Neural cell (in vitro differentiated cells): ENCODE results near the gene SLC9A7. TPM values are rescaled to one million over a fixed set of nuclear protein-coding genes. Genes with fewer than 3 reads are reported as not detected.

Source experiments
- H2AFZ ChIP-seq: fragments of 200-600, 300-800 bp; sonication (generic), shearing (Covaris generic); 2 replicates; pipeline ENCODE4 v1.6.0; 2014; ENCODE audit warnings: low read depth, mild to moderate bottlenecking, antibody characterized with exemption, low read length, moderate library complexity
- H3F3A ChIP-seq: fragments of 200-600 bp; shearing (Covaris generic); 2 replicates; pipeline ENCODE4 v1.6.1; 2016; ENCODE audit warnings: mild to moderate bottlenecking, moderate library complexity, mixed read lengths, antibody characterized with exemption, low read length; ENCODE audit not compliant: insufficient read depth, poor library complexity, severe bottlenecking
- H3K27ac ChIP-seq: fragments of 200-600, 300-800 bp; sonication (generic), shearing (Covaris generic); 2 replicates; pipeline ENCODE4 v1.5.1; 2014; ENCODE audit warnings: mild to moderate bottlenecking, low read length, moderate library complexity
- H3K27me3 ChIP-seq: fragments of 300-800, 200-600 bp; sonication (generic), shearing (Covaris generic); 2 replicates; pipeline ENCODE4 v1.6.0; 2014; ENCODE audit warnings: mild to moderate bottlenecking, low read depth, low read length, moderate library complexity; ENCODE audit not compliant: insufficient read depth
- H3K36me3 ChIP-seq: fragments of 300-800, 200-600 bp; sonication (generic), shearing (Covaris generic); 2 replicates; pipeline ENCODE4 v1.5.1; 2014; ENCODE audit warnings: mild to moderate bottlenecking, antibody characterized with exemption, low read length, moderate library complexity; ENCODE audit not compliant: insufficient read depth
- H3K4me2 ChIP-seq: fragments of 300-800, 200-600 bp; sonication (generic), shearing (Covaris generic); 2 replicates; pipeline ENCODE4 v1.6.0; 2014; ENCODE audit warnings: mild to moderate bottlenecking, low read length
- H3K4me3 ChIP-seq: fragments of 300-800, 200-600 bp; sonication (generic), shearing (Covaris generic); 2 replicates; pipeline ENCODE4 v1.5.1; 2014; ENCODE audit warnings: mild to moderate bottlenecking, low read length, moderate library complexity
- H3K79me2 ChIP-seq: fragments of 200-600 bp; shearing (Covaris generic); replicated peaks from 2 replicates; pipeline ENCODE4 v1.6.0; 2014; ENCODE audit warnings: mild to moderate bottlenecking, low read length, moderate library complexity; ENCODE audit not compliant: insufficient read depth
- H3K9ac ChIP-seq: fragments of 300-800, 200-600 bp; sonication (generic), shearing (Covaris generic); 2 replicates; pipeline ENCODE4 v1.6.1; 2016; ENCODE audit warnings: mild to moderate bottlenecking, low read length, mixed read lengths
- H3K9me2 ChIP-seq: fragments of 200-600 bp; shearing (Covaris generic); 2 replicates; pipeline ENCODE4 v1.6.1; 2016; ENCODE audit warnings: mild to moderate bottlenecking, low read length, mixed read lengths; ENCODE audit not compliant: insufficient read depth
- H3K9me3 ChIP-seq: fragments of 200-600, 300-800 bp; sonication (generic), shearing (Covaris generic); 2 replicates; pipeline ENCODE4 v1.6.1; 2016; ENCODE audit warnings: mild to moderate bottlenecking, mixed run types, low read length, moderate library complexity, mixed read lengths
- H4K20me1 ChIP-seq: fragments of 200-600 bp; shearing (Covaris generic); 2 replicates; pipeline ENCODE4 v1.6.1; 2016; ENCODE audit warnings: mild to moderate bottlenecking, mixed run types; ENCODE audit not compliant: insufficient read depth
- CTCF ChIP-seq: fragments of 450-650 bp; IDR thresholded peaks from 2 replicates; pipeline ENCODE4 v1.5.1; 2014; ENCODE audit warnings: antibody characterized with exemption, mild to moderate bottlenecking, moderate library complexity; ENCODE audit not compliant: poor library complexity, severe bottlenecking
- EP300 ChIP-seq: fragments of 450-650 bp; conservative IDR thresholded peaks from 2 replicates; pipeline ENCODE4 v1.6.1; 2014; ENCODE audit warnings: antibody characterized with exemption, mild to moderate bottlenecking, moderate library complexity; ENCODE audit not compliant: poor library complexity, severe bottlenecking
- EZH2 ChIP-seq: fragments of 200-600, 300-800 bp; shearing (Covaris generic), sonication (generic); IDR thresholded peaks from 2 replicates; pipeline ENCODE4 v1.6.1; 2014; ENCODE audit warnings: antibody characterized with exemption, low read length, borderline replicate concordance, mild to moderate bottlenecking; ENCODE audit not compliant: insufficient read depth, poor library complexity, severe bottlenecking
- MXI1 ChIP-seq: fragments of 450-650 bp; conservative IDR thresholded peaks from 2 replicates; pipeline ENCODE4 v1.6.1; 2014; ENCODE audit warnings: antibody characterized with exemption, mild to moderate bottlenecking; ENCODE audit not compliant: poor library complexity, severe bottlenecking
- POLR2AphosphoS5 ChIP-seq: IDR thresholded peaks from 2 replicates; pipeline ENCODE4 v1.6.1; 2012
- RAD21 ChIP-seq: fragments of 450-650 bp; conservative IDR thresholded peaks from 2 replicates; pipeline ENCODE4 v1.6.1; 2014; ENCODE audit warnings: antibody characterized with exemption, mild to moderate bottlenecking, moderate library complexity
- SMC3 ChIP-seq: fragments of 450-650 bp; conservative IDR thresholded peaks from 2 replicates; pipeline ENCODE4 v1.6.1; 2014; ENCODE audit warnings: antibody characterized with exemption, mild to moderate bottlenecking, moderate library complexity; ENCODE audit not compliant: poor library complexity
- TAF1 ChIP-seq: IDR thresholded peaks from 2 replicates; pipeline ENCODE4 v1.6.1; 2012; ENCODE audit warnings: low read depth
- polyA plus RNA-seq: library from polyadenylated mRNA; depleted of rRNA; stranded (reverse); fragments of >200 nt; gene quantifications from 2 replicates; pipeline ENCODE4 v1.2.3, GENCODE V29; 2014
- TF ChIP-seq, protein P1 (sequence below): IDR thresholded peaks from 2 replicates; pipeline ENCODE4 v1.6.1; 2012; ENCODE audit warnings: borderline replicate concordance

The SLC9A7 gene
- polyA plus RNA-seq, 1 donor from 2014 or later = 12.1 TPM

- Histone ChIP-seq H3K9me2 (no peaks in the 10 kb centered on the region), H2AFZ (no peak overlapping the region), H3K36me3 (no peaks in the 10 kb centered on the region), H3K9ac (no peak overlapping the region), H3K9me3 (no peaks in the 10 kb centered on the region), H3K4me3 (no peak overlapping the region), H3K27me3 (no peaks in the 10 kb centered on the region), H4K20me1 (no peaks in the 10 kb centered on the region), H3K79me2 (no peaks in the 10 kb centered on the region), H3K27ac (no peak overlapping the region), H3K4me2 (no peak overlapping the region), H3F3A (no peaks in the 10 kb centered on the region)
- no peak for TF ChIP-seq CTCF
- no peak for TF ChIP-seq RAD21
- no peak for TF ChIP-seq POLR2AphosphoS5
- TF ChIP-seq EP300 = no peak
- no peak for TF ChIP-seq EZH2
- TF ChIP-seq, protein P1, sequence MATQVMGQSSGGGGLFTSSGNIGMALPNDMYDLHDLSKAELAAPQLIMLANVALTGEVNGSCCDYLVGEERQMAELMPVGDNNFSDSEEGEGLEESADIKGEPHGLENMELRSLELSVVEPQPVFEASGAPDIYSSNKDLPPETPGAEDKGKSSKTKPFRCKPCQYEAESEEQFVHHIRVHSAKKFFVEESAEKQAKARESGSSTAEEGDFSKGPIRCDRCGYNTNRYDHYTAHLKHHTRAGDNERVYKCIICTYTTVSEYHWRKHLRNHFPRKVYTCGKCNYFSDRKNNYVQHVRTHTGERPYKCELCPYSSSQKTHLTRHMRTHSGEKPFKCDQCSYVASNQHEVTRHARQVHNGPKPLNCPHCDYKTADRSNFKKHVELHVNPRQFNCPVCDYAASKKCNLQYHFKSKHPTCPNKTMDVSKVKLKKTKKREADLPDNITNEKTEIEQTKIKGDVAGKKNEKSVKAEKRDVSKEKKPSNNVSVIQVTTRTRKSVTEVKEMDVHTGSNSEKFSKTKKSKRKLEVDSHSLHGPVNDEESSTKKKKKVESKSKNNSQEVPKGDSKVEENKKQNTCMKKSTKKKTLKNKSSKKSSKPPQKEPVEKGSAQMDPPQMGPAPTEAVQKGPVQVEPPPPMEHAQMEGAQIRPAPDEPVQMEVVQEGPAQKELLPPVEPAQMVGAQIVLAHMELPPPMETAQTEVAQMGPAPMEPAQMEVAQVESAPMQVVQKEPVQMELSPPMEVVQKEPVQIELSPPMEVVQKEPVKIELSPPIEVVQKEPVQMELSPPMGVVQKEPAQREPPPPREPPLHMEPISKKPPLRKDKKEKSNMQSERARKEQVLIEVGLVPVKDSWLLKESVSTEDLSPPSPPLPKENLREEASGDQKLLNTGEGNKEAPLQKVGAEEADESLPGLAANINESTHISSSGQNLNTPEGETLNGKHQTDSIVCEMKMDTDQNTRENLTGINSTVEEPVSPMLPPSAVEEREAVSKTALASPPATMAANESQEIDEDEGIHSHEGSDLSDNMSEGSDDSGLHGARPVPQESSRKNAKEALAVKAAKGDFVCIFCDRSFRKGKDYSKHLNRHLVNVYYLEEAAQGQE = no peak
- TF ChIP-seq MXI1 = no peak
- no peak for TF ChIP-seq TAF1
- TF ChIP-seq SMC3 = no peak
Measured at GRCh38 chrX:46683048-46683447, 75.9 kb downstream of the SLC9A7 start.

DNA sequence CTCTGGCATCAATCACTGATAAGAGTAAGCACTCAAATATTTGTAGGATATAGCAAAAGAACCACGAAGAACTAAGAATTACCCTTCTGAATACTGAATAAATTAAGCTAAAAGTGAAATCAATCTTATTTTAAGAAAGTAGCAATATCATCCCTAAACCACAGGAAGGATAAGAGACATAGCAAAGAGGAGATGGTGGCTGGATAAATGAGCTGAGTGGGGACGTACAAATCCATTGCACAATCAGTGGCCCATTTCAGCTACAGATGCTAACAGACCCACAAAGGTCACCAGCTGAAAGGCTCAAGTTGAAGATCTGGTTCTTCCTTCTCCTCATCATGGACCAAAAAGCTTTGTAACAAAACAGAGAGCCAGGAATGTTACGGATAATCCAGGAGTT is 77.1 kb downstream of the SLC9A7 start:
- no peaks in the 10 kb centered on the region for H3K27me3 ChIP-seq
- H3K9me2 ChIP-seq = no peaks in the 10 kb centered on the region
- no peak overlapping the region for H3K4me2 ChIP-seq
- no peak overlapping the region for H3K4me3 ChIP-seq
- H3K79me2 ChIP-seq = no peaks in the 10 kb centered on the region
- H3K27ac ChIP-seq = no peak overlapping the region
- no peak overlapping the region for H3K9ac ChIP-seq
- no peak overlapping the region for H2AFZ ChIP-seq
- no peaks in the 10 kb centered on the region for H3F3A ChIP-seq
- TF ChIP-seq SMC3 (no peak), POLR2AphosphoS5 (no peak), EZH2 (no peak), TAF1 (no peak), EP300 (no peak), RAD21 (no peak)
- H4K20me1 ChIP-seq = no peaks in the 10 kb centered on the region
- H3K9me3 ChIP-seq = no peaks in the 10 kb centered on the region
- H3K36me3 ChIP-seq = no peaks in the 10 kb centered on the region

GRCh38 chrX:46678232-46678631 is 80.7 kb downstream of the SLC9A7 start:
- Histone ChIP-seq H3K4me2 (no peak overlapping the region), H3K36me3 (no peaks in the 10 kb centered on the region), H4K20me1 (no peaks in the 10 kb centered on the region), H3K9me2 (no peaks in the 10 kb centered on the region), H2AFZ (no peak overlapping the region), H3K9me3 (no peaks in the 10 kb centered on the region), H3K9ac (no peak overlapping the region), H3K4me3 (no peak overlapping the region), H3F3A (no peaks in the 10 kb centered on the region), H3K27ac (no peak overlapping the region), H3K27me3 (no peaks in the 10 kb centered on the region), H3K79me2 (no peaks in the 10 kb centered on the region)
- TF ChIP-seq EZH2 (no peak), MXI1 (no peak), POLR2AphosphoS5 (no peak)
